ACC112 (cell line): ENCODE results near the gene PPP1R18.

Experiments used
- H2AFZ ChIP-seq: fragments of 200-600 bp; sonication (generic); one replicate; pipeline ENCODE4 v1.6.0; 2017; ENCODE audit warnings: antibody characterized with exemption, low read length; ENCODE audit not compliant: unreplicated experiment
- H3K27ac ChIP-seq: fragments of 200-600 bp; sonication (generic); 2 replicates; pipeline ENCODE4 v1.5.1; 2014; ENCODE audit warnings: low read depth, mild to moderate bottlenecking, antibody characterized with exemption, low read length, moderate library complexity
- H3K27me3 ChIP-seq: fragments of 200-600 bp; sonication (generic); 2 replicates; pipeline ENCODE4 v1.6.1; 2014; ENCODE audit warnings: mild to moderate bottlenecking, antibody characterized with exemption, low read length, moderate library complexity, mixed read lengths; ENCODE audit not compliant: insufficient read depth
- H3K36me3 ChIP-seq: fragments of 200-600 bp; sonication (generic); 2 replicates; pipeline ENCODE4 v1.6.1; 2016; ENCODE audit warnings: mild to moderate bottlenecking, antibody characterized with exemption, low read length, moderate library complexity, mixed read lengths; ENCODE audit not compliant: insufficient read depth
- H3K4me1 ChIP-seq: fragments of 200-600 bp; sonication (generic); one replicate; pipeline ENCODE4 v1.6.1; 2016; ENCODE audit warnings: low read length, mixed read lengths; ENCODE audit not compliant: insufficient read depth, unreplicated experiment, control insufficient read depth
- H3K4me3 ChIP-seq: fragments of 200-600 bp; sonication (generic); 2 replicates; pipeline ENCODE4 v1.5.1; 2014; ENCODE audit warnings: mild to moderate bottlenecking, low read depth, low read length
- H3K79me2 ChIP-seq: fragments of 200-600 bp; sonication (generic); one replicate; pipeline ENCODE4 v1.6.0; 2016; ENCODE audit warnings: low read length; ENCODE audit not compliant: control insufficient read depth, unreplicated experiment, insufficient read depth

The PPP1R18 gene

DNA sequence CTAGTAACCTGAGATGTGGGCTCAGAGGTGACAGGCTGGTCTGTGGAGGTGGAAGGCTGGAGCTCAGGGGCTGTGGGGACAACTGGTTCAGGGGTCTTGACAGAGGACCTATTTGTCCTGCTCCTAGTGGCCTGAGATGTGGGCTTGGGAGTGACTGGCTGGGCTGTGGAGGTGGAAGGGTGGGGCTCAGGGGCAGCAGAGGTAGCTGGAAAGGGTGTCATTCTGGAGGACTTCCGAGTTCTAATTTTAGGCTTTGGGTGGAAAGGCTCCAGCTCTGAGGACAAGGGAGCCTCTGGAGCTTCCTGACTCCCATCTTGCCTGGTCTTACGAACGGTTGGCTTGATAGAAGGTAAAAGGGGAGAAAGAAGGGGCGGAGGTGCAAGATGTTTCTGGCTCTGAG, 19.2 kb upstream of the PPP1R18 start:
- Histone ChIP-seq H3K36me3 (peaks cover 14% of the 10 kb centered on the region), H3K27ac (no peak overlapping the region)

DNA sequence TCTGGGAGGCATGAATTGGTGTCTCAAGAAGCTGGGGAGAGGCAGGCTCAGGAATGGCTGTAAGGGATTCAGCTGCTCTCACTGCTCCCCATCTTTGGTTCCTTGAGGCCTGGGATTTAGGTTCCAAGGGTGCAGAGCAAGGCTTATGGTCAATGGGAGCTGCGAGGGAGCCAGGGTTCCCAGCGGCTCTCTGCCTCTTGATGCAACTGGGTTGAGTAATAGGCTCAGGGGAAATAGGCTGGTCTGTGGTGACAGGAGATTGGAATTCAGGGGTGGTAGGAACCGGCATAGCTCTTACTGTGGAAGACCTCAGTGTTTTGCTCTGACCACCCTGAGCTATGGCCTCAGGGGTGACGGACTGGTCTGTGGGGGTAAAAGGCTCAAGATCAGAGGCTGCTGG, 17.4 kb upstream of the PPP1R18 start:
- Histone ChIP-seq H3K79me2 (no peaks in the 10 kb centered on the region), H3K36me3 (peaks cover 10% of the 10 kb centered on the region; the same call in 1 of the 2 replicates), H3K4me3 (no peak overlapping the region), H3K4me1 (no peaks in the 10 kb centered on the region), H3K27ac (no peak overlapping the region), H2AFZ (no peak overlapping the region), H3K27me3 (no peaks in the 10 kb centered on the region)

More for the DNA sequence above, 19.2 kb upstream of the PPP1R18 start:
- H3K4me3 ChIP-seq: no peak overlapping the region
- H3K4me1 ChIP-seq: no peaks in the 10 kb centered on the region
- H2AFZ ChIP-seq: no peak overlapping the region
- H3K79me2 ChIP-seq: no peaks in the 10 kb centered on the region
- H3K27me3 ChIP-seq: no peaks in the 10 kb centered on the region

DNA sequence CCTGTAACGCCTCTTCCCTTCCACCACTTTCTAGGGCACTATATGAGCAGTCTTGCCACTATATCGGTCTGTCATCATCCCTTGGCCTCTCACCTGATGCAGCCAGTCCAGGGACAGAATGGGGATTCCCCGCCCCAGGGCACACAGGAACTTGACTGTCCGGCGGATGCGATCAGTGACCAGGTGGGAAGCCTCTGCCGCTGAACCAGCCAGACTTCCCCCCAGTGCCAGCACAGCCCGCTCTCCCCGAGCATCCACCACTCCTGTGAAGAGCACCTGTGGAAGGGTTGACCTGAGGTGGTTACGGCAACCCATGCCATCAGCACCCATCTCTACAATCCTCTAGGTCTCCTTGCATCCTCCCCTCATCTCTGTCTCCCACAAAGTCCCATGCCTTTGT, 16.6 kb upstream of the PPP1R18 start:
- H2AFZ ChIP-seq: no peak overlapping the region
- H3K79me2 ChIP-seq: no peaks in the 10 kb centered on the region
- no peak overlapping the region for H3K4me3 ChIP-seq
- peaks cover 10% of the 10 kb centered on the region; the same call in 1 of the 2 replicates for H3K36me3 ChIP-seq
- H3K4me1 ChIP-seq: no peaks in the 10 kb centered on the region
- no peaks in the 10 kb centered on the region for H3K27me3 ChIP-seq
- H3K27ac ChIP-seq: no peak overlapping the region

- Histone ChIP-seq H3K79me2 (no peaks in the 10 kb centered on the region), H2AFZ (no peak overlapping the region), H3K4me3 (no peak overlapping the region), H3K36me3 (peaks cover 10% of the 10 kb centered on the region; the same call in 1 of the 2 replicates), H3K27me3 (no peaks in the 10 kb centered on the region), H3K27ac (no peak overlapping the region), H3K4me1 (peaks cover 2% of the 10 kb centered on the region)
Observed at GRCh38 chr6:30700340-30700739, 13.9 kb upstream of the PPP1R18 start.

GRCh38 chr6:30696432-30696831, 10.0 kb upstream of the PPP1R18 start:
- Histone ChIP-seq H3K4me3 (no peak overlapping the region), H3K79me2 (no peaks in the 10 kb centered on the region), H3K4me1 (peaks cover 12% of the 10 kb centered on the region), H2AFZ (no peak overlapping the region), H3K27me3 (no peaks in the 10 kb centered on the region), H3K27ac (no peak overlapping the region), H3K36me3 (0 out of 2 replicates have a peak, but pooled peaks cover 3% of the 10 kb centered on the region)

GRCh38 chr6:30691208-30691847, 4.9 kb upstream of the PPP1R18 start:
- H3K4me1 ChIP-seq: peaks cover 40% of the 10 kb centered on the region
- peak overlapping the region; percentile 77 for H3K4me3 ChIP-seq
- peaks cover 30% of the 10 kb centered on the region for H3K79me2 ChIP-seq
- peak overlapping the region; percentile 56 for H3K27ac ChIP-seq
- no peaks in the 10 kb centered on the region for H3K27me3 ChIP-seq
- peak overlapping the region; percentile 32 for H2AFZ ChIP-seq
- no peaks in the 10 kb centered on the region for H3K36me3 ChIP-seq

DNA sequence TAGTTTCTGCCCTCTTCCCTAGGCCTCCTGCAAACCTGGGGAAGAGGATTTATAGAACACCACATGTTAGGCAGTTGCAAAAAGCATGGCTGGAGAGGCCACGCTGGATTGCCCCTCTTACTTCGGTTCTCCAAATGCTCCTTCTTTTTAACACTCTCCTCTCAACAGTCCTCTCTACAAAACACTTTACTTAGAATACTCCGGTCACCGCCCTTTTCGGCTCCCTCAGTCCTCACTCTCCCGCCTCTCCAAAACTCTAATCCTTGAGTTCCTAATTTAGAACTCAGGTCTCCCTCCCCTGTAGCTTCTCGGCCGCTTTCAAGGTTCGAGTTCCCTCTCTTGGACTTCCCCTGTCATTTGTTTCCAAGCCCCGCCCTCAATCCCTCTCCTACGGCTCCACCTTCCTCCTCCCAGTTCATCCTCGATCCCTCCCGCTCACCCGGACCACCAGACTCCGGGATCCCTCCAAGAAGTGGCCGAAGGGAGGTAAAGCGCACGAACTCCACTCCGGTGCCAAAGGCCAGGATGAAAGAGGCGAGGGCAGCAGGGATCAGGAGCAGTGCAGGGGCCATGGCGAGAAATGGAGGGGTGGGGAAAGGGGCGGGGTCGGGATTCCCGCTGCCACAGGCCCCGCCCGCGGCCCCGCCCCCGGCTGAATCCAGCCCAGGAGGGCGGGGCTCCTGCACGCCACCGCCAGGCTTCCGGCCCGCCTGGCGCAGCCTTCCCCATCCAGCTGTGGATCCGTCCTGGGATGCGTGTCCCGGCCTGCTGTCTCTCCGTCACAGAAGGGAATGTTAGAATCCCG, 4.2 kb upstream of the PPP1R18 start, which contains the start of gene NRM:
Gene NRM (minus strand): TSS at position 582 of the 805 bp plus-strand sequence. CDS start 10 bp downstream, at position 572.
- peaks cover 38% of the 10 kb centered on the region for H3K79me2 ChIP-seq
- H2AFZ ChIP-seq: peak within 1 kb of the TSS; percentile 65
- H3K4me1 ChIP-seq: peaks cover 40% of the 10 kb centered on the region
- H3K36me3 ChIP-seq: no peaks in the 10 kb centered on the region
- H3K27me3 ChIP-seq: no peaks in the 10 kb centered on the region
- H3K4me3 ChIP-seq: peak within 1 kb of the TSS; percentile 77
- peak within 1 kb of the TSS; percentile 56 for H3K27ac ChIP-seq

- Histone ChIP-seq H3K4me1 (peaks cover 35% of the 10 kb centered on the region), H3K27me3 (no peaks in the 10 kb centered on the region), H3K36me3 (peaks cover 3% of the 10 kb centered on the region; the same call in 1 of the 2 replicates), H3K79me2 (peaks cover 44% of the 10 kb centered on the region), H3K27ac (peak overlapping the region; percentile 56), H3K4me3 (peak overlapping the region; percentile 77), H2AFZ (no peak overlapping the region)
Observed at GRCh38 chr6:30689985-30690384, 3.5 kb upstream of the PPP1R18 start.

GRCh38 chr6:30689022-30689865, 2.8 kb upstream of the PPP1R18 start:
- Histone ChIP-seq H3K36me3 (peaks cover 8% of the 10 kb centered on the region; the same call in 1 of the 2 replicates), H3K4me1 (peaks cover 30% of the 10 kb centered on the region), H2AFZ (no peak overlapping the region), H3K79me2 (peaks cover 51% of the 10 kb centered on the region), H3K27ac (peak overlapping the region; percentile 90), H3K27me3 (no peaks in the 10 kb centered on the region), H3K4me3 (peak overlapping the region; percentile 96)

- Histone ChIP-seq H3K27ac (peak overlapping the region; percentile 90), H2AFZ (no peak overlapping the region), H3K4me1 (peaks cover 30% of the 10 kb centered on the region), H3K27me3 (no peaks in the 10 kb centered on the region), H3K4me3 (peak overlapping the region; percentile 96), H3K79me2 (peaks cover 58% of the 10 kb centered on the region), H3K36me3 (peaks cover 10% of the 10 kb centered on the region; the same call in 1 of the 2 replicates)
Observed at GRCh38 chr6:30688569-30688968, 2.1 kb upstream of the PPP1R18 start.
